Nephron progenitor cell (in vitro differentiated cells): ENCODE data around the gene ATG13.

Experiments used
- DNase-seq: peaks from one replicate; pipeline ENCODE4 v3.0.0; 2021
- H3K27ac Mint-ChIP-seq: 2 replicates; pipeline ENCODE4 v1.8.0; 2021; ENCODE audit warnings: mild to moderate bottlenecking, moderate library complexity, mixed read lengths
- H3K27me3 Mint-ChIP-seq: 2 replicates; pipeline ENCODE4 v1.8.0; 2021; ENCODE audit warnings: mild to moderate bottlenecking, low read depth, mixed read lengths; ENCODE audit not compliant: poor library complexity
- H3K36me3 Mint-ChIP-seq: 2 replicates; pipeline ENCODE4 v1.8.0; 2021; ENCODE audit warnings: low read depth, mixed read lengths
- H3K4me1 Mint-ChIP-seq: 2 replicates; pipeline ENCODE4 v1.8.0; 2021; ENCODE audit warnings: mixed read lengths
- H3K4me3 Mint-ChIP-seq: 2 replicates; pipeline ENCODE4 v1.8.0; 2021; ENCODE audit warnings: mild to moderate bottlenecking, moderate library complexity, mixed read lengths
- H3K9me3 Mint-ChIP-seq: 2 replicates; pipeline ENCODE4 v1.8.0; 2021; ENCODE audit warnings: mild to moderate bottlenecking, moderate library complexity, mixed read lengths
- CTCF ChIP-seq: fragments of 200-600 bp; sonication (generic); IDR thresholded peaks from 2 replicates; pipeline ENCODE4 v1.5.0; 2021; ENCODE audit warnings: antibody characterized with exemption

ATG13 gene

GRCh38 chr11:46671958-46672315 is 54.6 kb downstream of the ATG13 start:
- Mint-ChIP-seq H3K36me3 (peaks cover 36% of the 10 kb centered on the region), H3K27me3 (no peaks in the 10 kb centered on the region), H3K27ac (peak overlapping the region; percentile 87), H3K9me3 (no peaks in the 10 kb centered on the region), H3K4me1 (peaks cover 32% of the 10 kb centered on the region), H3K4me3 (no peak overlapping the region)
- no peak for DNase-seq
- TF ChIP-seq CTCF, result no peak

- H3K27ac Mint-ChIP-seq, result peak overlapping the region; percentile 67
- H3K9me3 Mint-ChIP-seq, result no peaks in the 10 kb centered on the region
- DNase-seq, result no peak
- peaks cover 38% of the 10 kb centered on the region for H3K36me3 Mint-ChIP-seq
- no peak overlapping the region for H3K4me3 Mint-ChIP-seq
- no peaks in the 10 kb centered on the region for H3K27me3 Mint-ChIP-seq
- no peak for TF ChIP-seq CTCF
- peaks cover 34% of the 10 kb centered on the region for H3K4me1 Mint-ChIP-seq
Observed at GRCh38 chr11:46672381-46672839, 55.1 kb downstream of the ATG13 start.

GRCh38 chr11:46673713-46674462 is 56.5 kb downstream of the ATG13 start:
- H3K4me3 Mint-ChIP-seq, result no peak overlapping the region
- peak overlapping the region; percentile 97 for H3K27ac Mint-ChIP-seq
- H3K9me3 Mint-ChIP-seq, result no peaks in the 10 kb centered on the region
- no peak for DNase-seq
- H3K4me1 Mint-ChIP-seq, result peaks cover 39% of the 10 kb centered on the region
- H3K27me3 Mint-ChIP-seq, result no peaks in the 10 kb centered on the region
- TF ChIP-seq CTCF, result no peak
- H3K36me3 Mint-ChIP-seq, result peaks cover 34% of the 10 kb centered on the region

- no peak overlapping the region for H3K4me3 Mint-ChIP-seq
- peak; percentile 43 for DNase-seq
- no peak for TF ChIP-seq CTCF
- no peaks in the 10 kb centered on the region for H3K9me3 Mint-ChIP-seq
- peaks cover 39% of the 10 kb centered on the region for H3K4me1 Mint-ChIP-seq
- H3K27ac Mint-ChIP-seq, result peak overlapping the region; percentile 97
- H3K27me3 Mint-ChIP-seq, result no peaks in the 10 kb centered on the region
- H3K36me3 Mint-ChIP-seq, result peaks cover 27% of the 10 kb centered on the region
Observed at GRCh38 chr11:46674463-46675287, 57.3 kb downstream of the ATG13 start.

- TF ChIP-seq CTCF, result no peak
- H3K9me3 Mint-ChIP-seq, result no peaks in the 10 kb centered on the region
- H3K27me3 Mint-ChIP-seq, result no peaks in the 10 kb centered on the region
- no peak for DNase-seq
- peaks cover 25% of the 10 kb centered on the region for H3K36me3 Mint-ChIP-seq
- H3K4me1 Mint-ChIP-seq, result peaks cover 39% of the 10 kb centered on the region
- peak overlapping the region; percentile 93 for H3K27ac Mint-ChIP-seq
- no peak overlapping the region for H3K4me3 Mint-ChIP-seq
Observed at GRCh38 chr11:46675288-46675851, 58.0 kb downstream of the ATG13 start.
